Stimulated activated CD4-positive, alpha-beta T cell treated with anti-CD3 and anti-CD28 coated beads, Interleukin-12 subunit alpha, Interleukin-12 subunit beta, amount 100 ng/mL, for 4 hours (primary cell): ENCODE data around the gene RMRP.

ENCODE experiments used
- DNase-seq: peaks from one replicate; pipeline ENCODE4 v3.0.0-alpha.2; 2020

RMRP gene

DNA sequence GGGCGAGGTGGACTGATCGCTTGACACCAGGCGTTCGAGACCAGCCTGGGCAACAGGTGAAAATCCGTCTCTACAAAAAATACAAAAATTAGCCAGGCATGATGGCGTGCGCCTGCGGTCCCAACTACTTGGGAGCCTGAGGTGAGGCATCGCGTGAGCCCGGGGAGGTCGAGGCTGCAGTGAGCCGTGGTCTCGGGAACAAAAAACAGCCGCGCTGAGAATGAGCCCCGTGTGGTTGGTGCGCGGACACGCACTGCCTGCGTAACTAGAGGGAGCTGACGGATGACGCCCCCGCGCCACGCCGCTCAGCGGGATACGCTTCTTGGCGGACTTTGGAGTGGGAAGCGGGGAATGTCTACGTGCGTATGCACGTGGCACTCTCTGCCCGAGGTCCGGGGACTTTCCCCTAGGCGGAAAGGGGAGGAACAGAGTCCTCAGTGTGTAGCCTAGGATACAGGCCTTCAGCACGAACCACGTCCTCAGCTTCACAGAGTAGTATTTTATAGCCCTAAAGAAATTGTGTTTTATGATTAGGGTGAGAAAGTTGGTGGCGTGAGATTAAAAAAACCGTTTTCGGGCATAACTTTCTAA lies at the start of gene RMRP:
TSS of gene RMRP (minus strand) at position 474 of the 591 bp plus-strand sequence.
- DNase-seq: peak; percentile 94

GRCh38 chr9:35706951-35707350 lies 49.1 kb upstream of the RMRP start:
- no peak for DNase-seq

DNA sequence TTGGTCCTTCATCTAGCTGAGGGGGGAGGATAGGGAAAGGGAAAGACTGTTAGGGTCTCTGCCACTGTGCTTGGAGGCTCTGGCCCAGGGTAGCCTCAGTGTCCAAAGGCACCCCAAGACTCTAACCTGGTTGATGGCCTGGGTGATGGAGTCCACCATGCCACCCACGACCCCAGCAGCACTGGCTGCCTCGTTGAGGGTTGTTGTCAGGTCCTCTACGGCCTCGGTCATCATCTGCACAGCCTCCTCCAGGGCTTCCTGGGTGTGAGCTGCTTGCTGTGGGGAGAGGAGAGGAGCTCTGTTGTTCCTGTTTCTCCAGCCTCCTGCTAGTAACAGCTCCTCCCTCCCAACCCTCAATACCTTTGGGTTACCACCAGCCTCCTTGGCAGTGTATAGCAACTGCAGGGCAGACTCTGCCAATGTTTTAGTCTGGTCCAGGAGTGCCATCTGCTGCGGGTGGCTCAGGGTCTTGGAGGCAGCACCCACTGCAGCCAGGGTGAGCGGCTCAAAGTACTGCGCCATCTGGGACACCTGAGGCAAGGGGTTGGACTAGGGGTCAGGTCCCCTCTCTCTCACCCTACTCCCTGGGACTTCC lies 48.1 kb upstream of the RMRP start:
- no peak for DNase-seq

DNA sequence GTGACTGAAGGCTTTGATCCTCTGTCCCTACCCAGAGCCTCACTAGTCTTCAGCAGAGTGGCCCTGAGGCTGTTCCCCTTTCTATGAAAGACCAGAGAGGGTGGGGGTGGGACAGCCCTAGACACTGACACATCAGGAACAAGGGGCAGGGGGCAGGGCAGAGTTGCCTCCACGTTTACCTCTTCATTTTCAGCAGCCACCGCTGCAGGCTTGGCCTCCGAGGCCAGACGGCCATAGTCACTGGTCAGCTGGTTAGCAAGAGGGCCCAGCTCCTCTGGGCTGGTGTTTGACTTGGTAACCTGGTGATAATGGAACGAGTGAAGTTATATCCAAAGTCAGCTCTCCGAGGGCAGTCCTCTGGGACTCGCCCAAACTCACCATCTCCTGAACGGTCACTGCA lies 47.6 kb upstream of the RMRP start:
- no peak for DNase-seq

GRCh38 chr9:35703906-35704672 lies 46.3 kb upstream of the RMRP start:
- no peak for DNase-seq

GRCh38 chr9:35702696-35703095 lies 44.9 kb upstream of the RMRP start:
- DNase-seq: no peak

DNA sequence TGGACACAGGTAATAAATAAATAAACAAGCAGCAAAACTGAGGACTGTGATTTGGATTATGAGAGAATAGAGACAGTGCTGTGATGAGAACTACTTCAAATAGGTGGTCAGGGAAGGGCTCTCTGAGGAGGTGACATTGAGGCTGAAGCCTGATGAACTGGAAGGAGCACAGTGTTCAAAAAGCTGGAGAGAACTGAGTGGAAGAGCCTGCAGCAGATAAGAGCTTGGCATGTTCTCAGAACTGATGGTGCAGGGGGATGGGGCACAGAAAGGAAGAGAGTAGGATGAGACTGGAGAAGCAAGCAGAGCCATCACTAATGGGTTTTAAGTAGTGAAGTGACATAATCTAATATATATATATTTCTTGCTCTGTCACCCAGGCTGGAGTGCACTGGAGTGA lies 43.1 kb upstream of the RMRP start:
- no peak for DNase-seq

- DNase-seq: no peak
These were observed 42.2 kb upstream of the RMRP start for GRCh38 chr9:35700031-35700430.

- no peak for DNase-seq
These were observed 40.4 kb upstream of the RMRP start for GRCh38 chr9:35698231-35698630.

GRCh38 chr9:35697486-35697885 lies 39.7 kb upstream of the RMRP start:
- no peak for DNase-seq

DNA sequence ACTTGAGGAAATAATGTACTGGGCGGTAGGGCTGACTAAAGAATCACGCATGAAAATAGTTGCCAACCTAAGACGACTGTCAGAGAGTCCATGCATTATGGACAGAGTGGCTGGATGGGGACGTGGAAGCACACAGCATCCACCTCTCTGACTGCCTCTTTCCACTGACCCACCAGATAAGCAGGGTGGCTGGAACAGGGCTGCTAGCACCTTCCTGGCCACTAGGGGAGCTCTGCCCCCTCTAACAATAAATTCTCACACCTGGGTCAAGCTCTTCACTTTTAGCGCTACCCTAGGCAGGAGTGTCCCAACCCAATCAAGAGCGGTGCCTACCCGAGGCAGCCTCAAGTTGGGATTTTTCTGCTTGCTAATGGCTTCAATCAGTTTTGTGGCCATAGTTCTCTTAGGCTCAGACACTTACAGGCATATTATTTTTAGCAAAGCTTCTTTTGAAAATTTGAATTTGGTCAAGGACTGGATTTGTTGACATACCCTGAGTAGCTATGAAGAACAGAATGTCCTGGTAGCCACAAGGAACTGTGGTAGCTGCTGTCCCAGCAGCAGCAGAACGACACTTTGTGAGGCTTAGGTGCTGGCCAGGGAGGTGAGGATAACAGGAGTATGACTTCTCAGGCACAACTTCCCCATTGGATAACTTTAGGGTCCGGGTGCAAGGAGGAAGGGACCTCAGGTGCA lies 38.8 kb upstream of the RMRP start:
- DNase-seq: peak; percentile 40

- no peak for DNase-seq
These were observed 38.2 kb upstream of the RMRP start for GRCh38 chr9:35695943-35696401.

- DNase-seq: no peak
These were observed 34.0 kb upstream of the RMRP start for GRCh38 chr9:35691757-35692301.

DNA sequence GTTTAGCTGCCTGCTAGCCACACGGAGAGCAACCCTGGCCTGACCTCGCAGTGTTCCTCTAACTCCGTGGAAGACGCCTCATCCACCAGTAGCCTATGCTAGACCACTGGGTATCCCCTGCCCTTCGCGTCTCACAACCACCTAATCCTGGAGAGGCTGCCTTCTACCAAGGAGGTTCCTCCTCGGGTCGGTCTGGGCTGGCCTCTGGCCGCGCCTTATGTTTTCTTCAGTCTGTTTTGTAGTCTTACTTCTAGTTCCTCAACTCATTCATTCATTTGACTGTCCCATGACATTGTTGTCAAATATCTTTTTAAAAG lies 33.5 kb upstream of the RMRP start:
- no peak for DNase-seq

DNA sequence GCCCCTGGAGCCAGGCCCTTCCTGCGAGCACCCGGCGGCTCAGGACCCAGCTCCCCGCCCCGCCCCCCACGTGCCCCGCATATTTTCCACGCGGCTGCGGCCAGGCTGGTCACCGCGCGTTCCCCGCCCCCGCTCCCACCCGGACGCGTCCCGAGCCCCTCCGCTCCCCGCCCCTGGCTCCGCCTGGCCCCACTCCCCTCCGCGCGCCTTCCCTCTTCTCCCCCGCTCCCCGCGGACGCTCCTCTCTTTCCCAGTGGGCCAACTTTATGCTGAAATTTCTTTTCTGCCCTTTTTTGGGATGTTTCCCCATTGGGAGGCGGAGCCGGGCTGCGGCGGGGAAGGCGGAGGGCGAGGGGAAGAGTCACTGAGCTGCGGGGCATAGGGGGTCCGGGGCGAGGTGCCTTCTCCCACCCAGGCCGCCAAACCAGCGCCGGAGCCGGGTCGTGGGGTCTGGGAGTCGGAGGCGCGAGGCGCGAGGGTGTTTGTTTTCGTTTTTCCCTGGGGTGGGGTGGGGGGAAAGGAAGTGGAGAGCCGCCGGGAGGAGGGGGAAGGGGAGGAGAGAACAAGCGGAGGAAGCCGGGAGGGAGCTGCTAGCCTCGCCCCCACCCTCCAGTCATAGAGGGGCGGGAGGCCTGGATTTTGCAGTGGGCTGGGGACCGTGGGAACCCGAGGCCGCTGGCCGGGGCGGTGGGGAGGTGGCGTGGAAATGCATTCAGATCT lies 33.0 kb upstream of the RMRP start:
- DNase-seq: peak; percentile 35

GRCh38 chr9:35690294-35690613 lies 32.4 kb upstream of the RMRP start:
- DNase-seq: no peak

- DNase-seq: no peak
These were observed 31.9 kb upstream of the RMRP start, which contains the start of gene TPM2 for GRCh38 chr9:35689542-35690293. Gene TPM2 (minus strand): TSS chr9:35689925. CDS start chr9:35689817, 108 bp downstream.

DNA sequence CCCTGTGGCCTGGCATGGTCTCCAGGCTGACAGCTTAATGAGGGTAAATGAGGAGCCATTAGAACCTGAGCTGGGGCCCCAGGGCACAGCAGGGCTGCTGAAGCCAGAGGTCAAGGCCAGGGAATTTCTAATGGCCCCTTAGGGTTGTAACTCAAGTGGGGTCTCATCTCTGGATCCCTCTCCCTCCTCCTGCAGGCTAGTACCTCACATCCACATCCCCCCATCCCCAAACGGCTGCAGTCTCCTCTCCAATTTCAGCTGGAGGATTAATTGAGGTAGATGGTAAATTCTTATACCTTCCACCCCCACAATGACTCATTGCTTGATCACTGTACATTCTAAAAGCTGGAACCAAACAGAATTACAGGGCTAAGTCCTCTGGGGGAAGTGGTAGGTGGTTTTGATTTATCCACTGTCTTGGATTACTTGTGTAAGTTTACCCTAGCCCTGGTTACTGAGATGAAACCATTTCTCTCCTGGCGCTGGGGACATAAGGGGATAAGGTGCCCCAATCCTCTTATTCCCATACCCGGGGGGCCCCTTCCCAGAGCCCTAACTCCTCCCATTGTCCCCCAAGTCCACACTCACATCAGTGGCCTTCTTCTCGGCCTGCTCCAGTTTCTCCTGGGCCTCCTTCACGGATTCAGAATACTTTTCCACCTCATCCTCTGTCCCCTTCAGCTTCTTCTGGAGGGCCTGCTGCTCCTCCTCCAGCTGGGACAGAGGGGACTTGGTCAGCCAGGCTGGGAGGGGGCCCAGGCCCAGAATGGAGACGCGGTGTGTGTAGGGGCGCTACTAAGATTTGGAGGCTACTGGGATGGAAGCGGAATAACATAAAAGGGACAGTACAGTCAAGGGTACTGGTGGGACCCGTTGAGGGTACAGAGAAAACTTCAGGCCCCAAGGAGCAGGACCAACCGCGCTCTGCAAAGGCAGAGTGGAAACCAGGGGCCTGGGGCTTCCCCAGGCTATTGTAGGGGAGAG lies 31.0 kb upstream of the RMRP start:
- no peak for DNase-seq

DNA sequence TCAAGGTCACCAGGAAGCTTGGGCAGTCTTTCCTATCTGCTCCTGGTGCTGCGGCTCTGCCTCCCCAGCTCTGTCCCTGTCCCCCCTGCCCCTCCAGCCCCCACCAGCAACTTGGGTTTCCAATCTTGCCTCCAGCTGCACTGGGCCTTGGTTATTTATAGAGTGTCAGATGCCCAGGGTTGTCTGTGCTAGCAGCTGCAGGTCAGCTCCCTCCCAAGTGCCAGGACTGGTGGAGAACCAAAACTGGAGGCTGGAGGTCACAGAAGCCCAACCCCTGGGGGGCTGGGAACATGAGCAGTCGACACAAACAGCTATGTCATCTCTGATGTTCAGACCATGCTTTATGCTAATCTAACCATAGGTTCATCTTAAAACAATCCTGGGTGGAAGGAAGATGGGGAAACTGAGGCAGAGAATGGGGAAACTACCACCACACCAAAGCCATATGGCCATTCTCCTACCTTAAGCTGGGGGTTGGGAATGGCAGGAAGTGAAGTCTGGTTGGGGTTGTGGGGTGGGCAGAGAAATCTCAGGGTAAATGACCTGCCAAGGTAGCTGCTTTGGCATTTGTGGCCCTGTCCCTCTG lies 30.2 kb upstream of the RMRP start:
- DNase-seq: no peak

- no peak for DNase-seq
These were observed 29.5 kb upstream of the RMRP start for GRCh38 chr9:35687306-35687705.
